A375 (cell line): ENCODE results near the gene SLC38A3. TPM values are rescaled to one million over a fixed set of nuclear protein-coding genes. Genes with fewer than 3 reads are reported as not detected.

Experiments used
- small RNA-seq: library from RNA; depleted of rRNA; stranded (forward); fragments of <200 nt; gene quantifications from one replicate; pipeline ENCODE3, GENCODE V24; 2014
- total RNA-seq: library from RNA; depleted of rRNA; stranded (reverse); fragments of >200 nt; shearing (Covaris generic); gene quantifications from 2 replicates; pipeline ENCODE4 v1.2.3, GENCODE V29; 2014; rRNA removed

SLC38A3 gene
- total RNA-seq = 0.34 and 0.53 TPM in 2 replicates

GRCh38 chr3:50204804-50205412 is at the start of gene SLC38A3:
Gene SLC38A3, plus strand, starts transcription at chr3:50205271. Its CDS starts 8,929 bp downstream, at chr3:50214200.

GRCh38 chr3:50190936-50191660 is 14.0 kb upstream of the SLC38A3 start, which contains the start of gene GNAT1:
Gene GNAT1, plus strand, starts transcription at chr3:50191610. Its CDS starts 116 bp downstream, at chr3:50191726.

GRCh38 chr3:50235716-50236483 is 30.8 kb downstream of the SLC38A3 start, which contains the start of gene GNAI2:
Gene GNAI2, plus strand, starts transcription at chr3:50236204. Its CDS starts 132 bp downstream, at chr3:50236336.

GRCh38 chr3:50268703-50269451 is 63.8 kb downstream of the SLC38A3 start, which contains the start of gene SEMA3B:
Gene SEMA3B, plus strand, starts transcription at chr3:50269147. Its CDS starts 94 bp downstream, at chr3:50269241.

Small RNA genes lying within 50 kb of the gene (small RNA-seq; reads per million reads assigned to genes)
- gene MIR566 (not detected), gene MIR5787 (not detected)

Other genes starting within 250 kb of the SLC38A3 start
- gene RBM5, start 116.4 kb upstream of the SLC38A3 start, total RNA-seq = 144 and 173 TPM in 2 replicates
- gene SEMA3F, start 49.9 kb upstream of the SLC38A3 start, total RNA-seq = 10.4 and 17.0 TPM in 2 replicates
- gene GNAT1, start 13.7 kb upstream of the SLC38A3 start, total RNA-seq = not detected in 2 replicates
- 151 and 172 TPM in 2 replicates for gene GNAI2, start 30.9 kb downstream of the SLC38A3 start, total RNA-seq
- 237 and 258 TPM in 2 replicates for gene SEMA3B, start 63.9 kb downstream of the SLC38A3 start, total RNA-seq
- gene LSMEM2, start 73.8 kb downstream of the SLC38A3 start, total RNA-seq = 0.15 and 1.2 TPM in 2 replicates
- gene IFRD2, start 87.2 kb downstream of the SLC38A3 start, total RNA-seq = 133 and 170 TPM in 2 replicates
- gene HYAL3, start 94.1 kb downstream of the SLC38A3 start, total RNA-seq = 8.4 and 9.2 TPM in 2 replicates
- 14.7 and 16.3 TPM in 2 replicates for gene NAA80, start 94.1 kb downstream of the SLC38A3 start, total RNA-seq
- gene HYAL1, start 98.3 kb downstream of the SLC38A3 start, total RNA-seq = 0.32 and 0.34 TPM in 2 replicates
- 40.3 and 41.5 TPM in 2 replicates for gene HYAL2, start 117.5 kb downstream of the SLC38A3 start, total RNA-seq
- gene TUSC2, start 123.0 kb downstream of the SLC38A3 start, total RNA-seq = 82.0 and 86.7 TPM in 2 replicates
- gene RASSF1, start 135.6 kb downstream of the SLC38A3 start, total RNA-seq = 11.2 and 15.8 TPM in 2 replicates
- gene ZMYND10, start 140.5 kb downstream of the SLC38A3 start, total RNA-seq = 1.9 and 4.0 TPM in 2 replicates
- gene NPRL2, start 145.5 kb downstream of the SLC38A3 start, total RNA-seq = 39.1 and 43.1 TPM in 2 replicates
- 27.0 and 29.1 TPM in 2 replicates for gene CYB561D2, start 145.6 kb downstream of the SLC38A3 start, total RNA-seq
- 54.7 and 59.0 TPM in 2 replicates for gene TMEM115, start 154.2 kb downstream of the SLC38A3 start, total RNA-seq